Glutamatergic neuron (in vitro differentiated cells): ENCODE measurements around the gene SSC4D. TPM values are rescaled to one million over a fixed set of nuclear protein-coding genes. Genes with fewer than 3 reads are reported as not detected.
A peak's percentile ranks its signal among the peaks of the same experiment; 100 is the strongest.
"Not testable (repeated sequence)": the region's sequence is repeated elsewhere in the genome, so short reads cannot be mapped to it uniquely, and the experiment has no call there.

ENCODE experiments used
- DNase-seq: peaks from one replicate; pipeline ENCODE4 v3.0.0; 2022
- H3K27ac Mint-ChIP-seq: one replicate; pipeline ENCODE4 v1.8.0; 2020; ENCODE audit warnings: mild to moderate bottlenecking, mixed read lengths, inconsistent platforms; ENCODE audit not compliant: unreplicated experiment
- H3K27me3 Mint-ChIP-seq: one replicate; pipeline ENCODE4 v1.8.0; 2020; ENCODE audit warnings: mild to moderate bottlenecking, moderate library complexity, mixed read lengths, inconsistent platforms; ENCODE audit not compliant: unreplicated experiment
- H3K36me3 Mint-ChIP-seq: one replicate; pipeline ENCODE4 v1.8.0; 2020; ENCODE audit warnings: mild to moderate bottlenecking, mixed read lengths, inconsistent platforms; ENCODE audit not compliant: unreplicated experiment
- H3K4me1 Mint-ChIP-seq: one replicate; pipeline ENCODE4 v1.8.0; 2020; ENCODE audit warnings: mild to moderate bottlenecking, low read depth, mixed read lengths, inconsistent platforms; ENCODE audit not compliant: unreplicated experiment
- H3K4me3 Mint-ChIP-seq: one replicate; pipeline ENCODE4 v1.8.0; 2020; ENCODE audit warnings: mild to moderate bottlenecking, mixed read lengths, inconsistent platforms; ENCODE audit not compliant: unreplicated experiment
- H3K9me3 Mint-ChIP-seq: one replicate; pipeline ENCODE4 v1.8.0; 2020; ENCODE audit warnings: mild to moderate bottlenecking, moderate library complexity, mixed read lengths, inconsistent platforms; ENCODE audit not compliant: unreplicated experiment
- long read RNA-seq: library from polyadenylated mRNA; unstranded; transcript quantifications from one replicate; pipeline ENCODE4 v2.0.0, GENCODE V29; 2020; ENCODE audit not compliant: unreplicated experiment
- total RNA-seq: library from RNA; stranded (reverse); fragmentation: NEBNext Ultra II Directional; extraction: Animal tissue kit (Norgen Biotek cat#: 25700); gene quantifications from one replicate; pipeline ENCODE4 v1.2.1, GENCODE V29; 2021; ENCODE audit not compliant: unreplicated experiment
- TF ChIP-seq, protein P1 (sequence below): fragments of 200-600 bp; sonication (generic); IDR thresholded peaks from one replicate; pipeline ENCODE4 v1.5.0; 2021; ENCODE audit not compliant: partially characterized antibody, unreplicated experiment

The SSC4D gene
- 6.1 TPM for total RNA-seq
- long read RNA-seq, partial matches to known transcripts: 4 of 7 reads
- long read RNA-seq, other reads (novel, unspliced or antisense): 2 of 7 reads

GRCh38 chr7:76409537-76409936 is at the start of gene SSC4D:
Gene SSC4D (minus strand): TSS chr7:76409697. CDS start chr7:76404439, 5,258 bp downstream.
- no peak for DNase-seq
- H3K27ac Mint-ChIP-seq: peak within 1 kb of the TSS; percentile 77
- H3K4me3 Mint-ChIP-seq: peak within 1 kb of the TSS; percentile 64
- TF ChIP-seq, protein P1, sequence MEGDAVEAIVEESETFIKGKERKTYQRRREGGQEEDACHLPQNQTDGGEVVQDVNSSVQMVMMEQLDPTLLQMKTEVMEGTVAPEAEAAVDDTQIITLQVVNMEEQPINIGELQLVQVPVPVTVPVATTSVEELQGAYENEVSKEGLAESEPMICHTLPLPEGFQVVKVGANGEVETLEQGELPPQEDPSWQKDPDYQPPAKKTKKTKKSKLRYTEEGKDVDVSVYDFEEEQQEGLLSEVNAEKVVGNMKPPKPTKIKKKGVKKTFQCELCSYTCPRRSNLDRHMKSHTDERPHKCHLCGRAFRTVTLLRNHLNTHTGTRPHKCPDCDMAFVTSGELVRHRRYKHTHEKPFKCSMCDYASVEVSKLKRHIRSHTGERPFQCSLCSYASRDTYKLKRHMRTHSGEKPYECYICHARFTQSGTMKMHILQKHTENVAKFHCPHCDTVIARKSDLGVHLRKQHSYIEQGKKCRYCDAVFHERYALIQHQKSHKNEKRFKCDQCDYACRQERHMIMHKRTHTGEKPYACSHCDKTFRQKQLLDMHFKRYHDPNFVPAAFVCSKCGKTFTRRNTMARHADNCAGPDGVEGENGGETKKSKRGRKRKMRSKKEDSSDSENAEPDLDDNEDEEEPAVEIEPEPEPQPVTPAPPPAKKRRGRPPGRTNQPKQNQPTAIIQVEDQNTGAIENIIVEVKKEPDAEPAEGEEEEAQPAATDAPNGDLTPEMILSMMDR: no peak
- H3K27me3 Mint-ChIP-seq: peaks cover 4% of the 10 kb centered on the region
- peaks cover 3% of the 10 kb centered on the region for H3K9me3 Mint-ChIP-seq
- H3K4me1 Mint-ChIP-seq: peaks cover 13% of the 10 kb centered on the region
- H3K36me3 Mint-ChIP-seq: no peaks in the 10 kb centered on the region

GRCh38 chr7:76458504-76458903 is 49.0 kb upstream of the SSC4D start:
- not testable (repeated sequence) for H3K4me3 Mint-ChIP-seq, H3K9me3 Mint-ChIP-seq, H3K4me1 Mint-ChIP-seq, H3K36me3 Mint-ChIP-seq, H3K27ac Mint-ChIP-seq, H3K27me3 Mint-ChIP-seq, DNase-seq

DNA sequence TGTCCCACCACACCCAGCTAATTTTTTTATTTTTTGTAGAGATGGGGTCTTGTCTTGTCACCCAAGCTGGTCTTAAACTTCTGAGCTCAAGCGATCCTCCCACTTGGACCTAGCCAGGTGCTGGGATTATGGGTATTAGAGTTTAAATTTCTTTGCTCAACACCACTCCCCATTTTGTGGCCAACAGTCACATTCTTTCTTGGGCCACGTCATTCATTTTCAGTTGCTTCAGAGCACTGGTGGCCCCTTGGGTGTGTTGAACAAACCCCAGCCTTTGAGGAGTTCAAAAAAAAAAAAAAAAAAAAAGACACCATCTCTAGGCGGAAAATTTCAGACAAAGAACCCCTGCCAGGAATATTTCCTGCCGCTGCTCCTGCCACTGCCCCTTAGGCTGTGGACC is 47.5 kb upstream of the SSC4D start:
- not testable (repeated sequence) for H3K36me3 Mint-ChIP-seq, DNase-seq, H3K4me1 Mint-ChIP-seq, H3K4me3 Mint-ChIP-seq, H3K9me3 Mint-ChIP-seq, H3K27ac Mint-ChIP-seq, H3K27me3 Mint-ChIP-seq

- H3K27me3 Mint-ChIP-seq, H3K9me3 Mint-ChIP-seq, H3K36me3 Mint-ChIP-seq, H3K4me1 Mint-ChIP-seq, H3K27ac Mint-ChIP-seq, H3K4me3 Mint-ChIP-seq, DNase-seq: not testable (repeated sequence)
Observed at GRCh38 chr7:76445577-76446008, 36.1 kb upstream of the SSC4D start.

DNA sequence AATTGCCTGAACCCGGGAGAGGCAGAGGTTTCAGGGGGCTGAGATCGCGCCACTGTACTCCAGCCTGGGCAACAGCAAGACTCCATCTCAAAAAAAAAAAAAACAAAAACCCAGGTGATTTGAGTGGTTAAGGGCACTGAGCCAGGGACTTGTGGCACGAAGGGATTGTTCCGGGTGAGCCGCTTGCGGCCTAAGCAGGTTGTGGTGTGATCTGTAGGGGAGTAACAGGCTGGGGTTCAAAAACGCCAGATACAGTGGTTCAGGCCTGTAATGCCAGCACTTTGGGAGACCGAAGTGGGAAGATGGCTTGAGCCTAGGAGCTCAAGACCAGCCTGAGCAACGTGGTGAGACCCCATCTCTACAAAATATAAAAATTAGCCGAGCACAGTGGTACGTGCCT is 34.3 kb upstream of the SSC4D start:
- DNase-seq, H3K27ac Mint-ChIP-seq, H3K4me1 Mint-ChIP-seq, H3K36me3 Mint-ChIP-seq, H3K4me3 Mint-ChIP-seq, H3K9me3 Mint-ChIP-seq, H3K27me3 Mint-ChIP-seq: not testable (repeated sequence)

GRCh38 chr7:76442664-76443446 is 33.4 kb upstream of the SSC4D start:
- H3K4me1 Mint-ChIP-seq, H3K27ac Mint-ChIP-seq, H3K27me3 Mint-ChIP-seq, H3K9me3 Mint-ChIP-seq, H3K36me3 Mint-ChIP-seq, H3K4me3 Mint-ChIP-seq, DNase-seq: not testable (repeated sequence)

- not testable (repeated sequence) for H3K4me1 Mint-ChIP-seq, H3K27me3 Mint-ChIP-seq, H3K9me3 Mint-ChIP-seq, H3K4me3 Mint-ChIP-seq, H3K27ac Mint-ChIP-seq, DNase-seq, H3K36me3 Mint-ChIP-seq
Observed at GRCh38 chr7:76441792-76442191, 32.3 kb upstream of the SSC4D start.

GRCh38 chr7:76440404-76440803 is 30.9 kb upstream of the SSC4D start:
- H3K27me3 Mint-ChIP-seq, H3K36me3 Mint-ChIP-seq, H3K27ac Mint-ChIP-seq, DNase-seq, H3K4me3 Mint-ChIP-seq, H3K4me1 Mint-ChIP-seq, H3K9me3 Mint-ChIP-seq: not testable (repeated sequence)

- H3K4me3 Mint-ChIP-seq, H3K4me1 Mint-ChIP-seq, DNase-seq, H3K27me3 Mint-ChIP-seq, H3K27ac Mint-ChIP-seq, H3K9me3 Mint-ChIP-seq, H3K36me3 Mint-ChIP-seq: not testable (repeated sequence)
Observed at GRCh38 chr7:76439120-76439888, 29.8 kb upstream of the SSC4D start.
